Esophagus squamous epithelium (tissue), 4 donors: ENCODE results near the gene SCT.

Source experiments
- POLR2A ChIP-seq, 4 donors: fragments of 450-650 bp; IDR thresholded peaks; one replicate each; pipeline ENCODE4 v1.6.1; 2017; ENCODE audit warnings: antibody characterized with exemption in 4 of 4, mild to moderate bottlenecking in 4 of 4, moderate library complexity in 3 of 4
- TF ChIP-seq, protein P1 (sequence below), 6 experiments: fragments of 450-650 bp in 4 of 6; fragments of 200-600 bp in 2 of 6; sonication (generic) in 2 of 6; IDR thresholded peaks; one replicate each; pipeline ENCODE4 v1.5.1; 2016 to 2019; ENCODE audit warnings: antibody characterized with exemption in 6 of 6, mild to moderate bottlenecking in 4 of 6, moderate library complexity in 4 of 6

- TF ChIP-seq, protein P1, sequence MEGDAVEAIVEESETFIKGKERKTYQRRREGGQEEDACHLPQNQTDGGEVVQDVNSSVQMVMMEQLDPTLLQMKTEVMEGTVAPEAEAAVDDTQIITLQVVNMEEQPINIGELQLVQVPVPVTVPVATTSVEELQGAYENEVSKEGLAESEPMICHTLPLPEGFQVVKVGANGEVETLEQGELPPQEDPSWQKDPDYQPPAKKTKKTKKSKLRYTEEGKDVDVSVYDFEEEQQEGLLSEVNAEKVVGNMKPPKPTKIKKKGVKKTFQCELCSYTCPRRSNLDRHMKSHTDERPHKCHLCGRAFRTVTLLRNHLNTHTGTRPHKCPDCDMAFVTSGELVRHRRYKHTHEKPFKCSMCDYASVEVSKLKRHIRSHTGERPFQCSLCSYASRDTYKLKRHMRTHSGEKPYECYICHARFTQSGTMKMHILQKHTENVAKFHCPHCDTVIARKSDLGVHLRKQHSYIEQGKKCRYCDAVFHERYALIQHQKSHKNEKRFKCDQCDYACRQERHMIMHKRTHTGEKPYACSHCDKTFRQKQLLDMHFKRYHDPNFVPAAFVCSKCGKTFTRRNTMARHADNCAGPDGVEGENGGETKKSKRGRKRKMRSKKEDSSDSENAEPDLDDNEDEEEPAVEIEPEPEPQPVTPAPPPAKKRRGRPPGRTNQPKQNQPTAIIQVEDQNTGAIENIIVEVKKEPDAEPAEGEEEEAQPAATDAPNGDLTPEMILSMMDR (IDR thresholded peaks at IDR 0.05): no peak
- no peak for TF ChIP-seq POLR2A (IDR thresholded peaks at IDR 0.05)
These were observed 15.7 kb downstream of the SCT start for GRCh38 chr11:611001-611996.
